ENCODE data around the gene SLF1.

The SLF1 gene

GRCh38 chr5:94675965-94676618 lies 57.6 kb downstream of the SLF1 start:
- H3K4me3 Mint-ChIP-seq: no peak overlapping the region
- H3K27ac Mint-ChIP-seq: no peak overlapping the region
- no peaks in the 10 kb centered on the region for H3K27me3 Mint-ChIP-seq (ENCODE audit: low read depth)
- peaks cover 17% of the 10 kb centered on the region for H3K36me3 Mint-ChIP-seq (ENCODE audit: low read depth)
- DNase-seq (ENCODE audit: low spot score): no peak
- H3K9me3 Mint-ChIP-seq: no peaks in the 10 kb centered on the region
- H3K4me1 Mint-ChIP-seq (ENCODE audit: low read depth): no peaks in the 10 kb centered on the region

- peaks cover 14% of the 10 kb centered on the region for H3K36me3 Mint-ChIP-seq (ENCODE audit: low read depth)
- no peaks in the 10 kb centered on the region for H3K9me3 Mint-ChIP-seq
- no peak overlapping the region for H3K4me3 Mint-ChIP-seq
- H3K4me1 Mint-ChIP-seq (ENCODE audit: low read depth): no peaks in the 10 kb centered on the region
- no peak for DNase-seq (ENCODE audit: low spot score)
- no peaks in the 10 kb centered on the region for H3K27me3 Mint-ChIP-seq (ENCODE audit: low read depth)
- H3K27ac Mint-ChIP-seq: no peak overlapping the region
These were observed 64.5 kb downstream of the SLF1 start for GRCh38 chr5:94682814-94683520.

- DNase-seq (ENCODE audit: low spot score): no peak
- Mint-ChIP-seq H3K4me3 (no peak overlapping the region), H3K4me1 (ENCODE audit: low read depth) (no peaks in the 10 kb centered on the region), H3K27me3 (ENCODE audit: low read depth) (no peaks in the 10 kb centered on the region), H3K27ac (no peak overlapping the region), H3K9me3 (no peaks in the 10 kb centered on the region), H3K36me3 (ENCODE audit: low read depth) (peaks cover 18% of the 10 kb centered on the region)
These were observed 71.4 kb downstream of the SLF1 start for GRCh38 chr5:94689908-94690307.

- no peak overlapping the region for H3K27ac Mint-ChIP-seq
- H3K4me1 Mint-ChIP-seq (ENCODE audit: low read depth): no peaks in the 10 kb centered on the region
- no peak for DNase-seq (ENCODE audit: low spot score)
- H3K4me3 Mint-ChIP-seq: no peak overlapping the region
- H3K36me3 Mint-ChIP-seq (ENCODE audit: low read depth): peaks cover 18% of the 10 kb centered on the region
- H3K9me3 Mint-ChIP-seq: no peaks in the 10 kb centered on the region
- no peaks in the 10 kb centered on the region for H3K27me3 Mint-ChIP-seq (ENCODE audit: low read depth)
These were observed 72.3 kb downstream of the SLF1 start for GRCh38 chr5:94690778-94691177.

GRCh38 chr5:94691291-94691690 lies 72.8 kb downstream of the SLF1 start:
- Mint-ChIP-seq H3K4me3 (no peak overlapping the region), H3K27ac (no peak overlapping the region), H3K27me3 (ENCODE audit: low read depth) (no peaks in the 10 kb centered on the region), H3K4me1 (ENCODE audit: low read depth) (no peaks in the 10 kb centered on the region), H3K9me3 (no peaks in the 10 kb centered on the region), H3K36me3 (ENCODE audit: low read depth) (peaks cover 18% of the 10 kb centered on the region)
- no peak for DNase-seq (ENCODE audit: low spot score)

GRCh38 chr5:94691949-94692348 lies 73.5 kb downstream of the SLF1 start:
- Mint-ChIP-seq H3K9me3 (no peaks in the 10 kb centered on the region), H3K4me1 (ENCODE audit: low read depth) (no peaks in the 10 kb centered on the region), H3K4me3 (no peak overlapping the region), H3K27me3 (ENCODE audit: low read depth) (no peaks in the 10 kb centered on the region), H3K36me3 (ENCODE audit: low read depth) (peaks cover 18% of the 10 kb centered on the region), H3K27ac (no peak overlapping the region)
- DNase-seq (ENCODE audit: low spot score): no peak

GRCh38 chr5:94692581-94692980 lies 74.1 kb downstream of the SLF1 start:
- no peak overlapping the region for H3K27ac Mint-ChIP-seq
- H3K27me3 Mint-ChIP-seq (ENCODE audit: low read depth): no peaks in the 10 kb centered on the region
- DNase-seq (ENCODE audit: low spot score): no peak
- peaks cover 15% of the 10 kb centered on the region for H3K36me3 Mint-ChIP-seq (ENCODE audit: low read depth)
- no peaks in the 10 kb centered on the region for H3K9me3 Mint-ChIP-seq
- H3K4me3 Mint-ChIP-seq: no peak overlapping the region
- no peaks in the 10 kb centered on the region for H3K4me1 Mint-ChIP-seq (ENCODE audit: low read depth)

- no peak overlapping the region for H3K27ac Mint-ChIP-seq
- no peaks in the 10 kb centered on the region for H3K4me1 Mint-ChIP-seq (ENCODE audit: low read depth)
- no peak overlapping the region for H3K4me3 Mint-ChIP-seq
- no peaks in the 10 kb centered on the region for H3K9me3 Mint-ChIP-seq
- DNase-seq (ENCODE audit: low spot score): no peak
- no peaks in the 10 kb centered on the region for H3K27me3 Mint-ChIP-seq (ENCODE audit: low read depth)
- H3K36me3 Mint-ChIP-seq (ENCODE audit: low read depth): peaks cover 17% of the 10 kb centered on the region
These were observed 74.8 kb downstream of the SLF1 start for GRCh38 chr5:94693043-94693822.

GRCh38 chr5:94693845-94694370 lies 75.4 kb downstream of the SLF1 start:
- Mint-ChIP-seq H3K27ac (no peak overlapping the region), H3K4me3 (no peak overlapping the region), H3K36me3 (ENCODE audit: low read depth) (peaks cover 16% of the 10 kb centered on the region), H3K4me1 (ENCODE audit: low read depth) (no peaks in the 10 kb centered on the region), H3K9me3 (no peaks in the 10 kb centered on the region), H3K27me3 (ENCODE audit: low read depth) (no peaks in the 10 kb centered on the region)
- DNase-seq (ENCODE audit: low spot score): no peak

- H3K9me3 Mint-ChIP-seq: no peaks in the 10 kb centered on the region
- no peaks in the 10 kb centered on the region for H3K27me3 Mint-ChIP-seq (ENCODE audit: low read depth)
- no peak overlapping the region for H3K27ac Mint-ChIP-seq
- no peak for DNase-seq (ENCODE audit: low spot score)
- no peak overlapping the region for H3K4me3 Mint-ChIP-seq
- H3K4me1 Mint-ChIP-seq (ENCODE audit: low read depth): no peaks in the 10 kb centered on the region
- H3K36me3 Mint-ChIP-seq (ENCODE audit: low read depth): peaks cover 11% of the 10 kb centered on the region
These were observed 76.2 kb downstream of the SLF1 start for GRCh38 chr5:94694671-94695070.

- no peaks in the 10 kb centered on the region for H3K9me3 Mint-ChIP-seq
- H3K27ac Mint-ChIP-seq: no peak overlapping the region
- H3K27me3 Mint-ChIP-seq (ENCODE audit: low read depth): no peaks in the 10 kb centered on the region
- H3K36me3 Mint-ChIP-seq (ENCODE audit: low read depth): peaks cover 11% of the 10 kb centered on the region
- DNase-seq (ENCODE audit: low spot score): no peak
- H3K4me3 Mint-ChIP-seq: no peak overlapping the region
- peaks cover 9% of the 10 kb centered on the region for H3K4me1 Mint-ChIP-seq (ENCODE audit: low read depth)
These were observed 79.7 kb downstream of the SLF1 start for GRCh38 chr5:94698197-94698596.

GRCh38 chr5:94699562-94699961 lies 81.1 kb downstream of the SLF1 start:
- no peaks in the 10 kb centered on the region for H3K9me3 Mint-ChIP-seq
- no peak for DNase-seq (ENCODE audit: low spot score)
- peaks cover 9% of the 10 kb centered on the region for H3K4me1 Mint-ChIP-seq (ENCODE audit: low read depth)
- H3K36me3 Mint-ChIP-seq (ENCODE audit: low read depth): peaks cover 11% of the 10 kb centered on the region
- no peaks in the 10 kb centered on the region for H3K27me3 Mint-ChIP-seq (ENCODE audit: low read depth)
- no peak overlapping the region for H3K4me3 Mint-ChIP-seq
- no peak overlapping the region for H3K27ac Mint-ChIP-seq

GRCh38 chr5:94700592-94700991 lies 82.1 kb downstream of the SLF1 start:
- Mint-ChIP-seq H3K9me3 (no peaks in the 10 kb centered on the region), H3K27ac (peak overlapping the region; percentile 22), H3K27me3 (ENCODE audit: low read depth) (no peaks in the 10 kb centered on the region), H3K4me3 (no peak overlapping the region), H3K36me3 (ENCODE audit: low read depth) (peaks cover 11% of the 10 kb centered on the region), H3K4me1 (ENCODE audit: low read depth) (peaks cover 9% of the 10 kb centered on the region)
- DNase-seq (ENCODE audit: low spot score): no peak

GRCh38 chr5:94702729-94703128 lies 84.3 kb downstream of the SLF1 start:
- Mint-ChIP-seq H3K9me3 (no peaks in the 10 kb centered on the region), H3K4me3 (no peak overlapping the region), H3K27me3 (ENCODE audit: low read depth) (no peaks in the 10 kb centered on the region), H3K36me3 (ENCODE audit: low read depth) (peaks cover 14% of the 10 kb centered on the region), H3K27ac (no peak overlapping the region), H3K4me1 (ENCODE audit: low read depth) (peaks cover 11% of the 10 kb centered on the region)
- DNase-seq (ENCODE audit: low spot score): no peak
